GM23338 (cell line): ENCODE data around the gene SCAF4. TPM values are rescaled to one million over a fixed set of nuclear protein-coding genes. Genes with fewer than 3 reads are reported as not detected.

ENCODE experiments used
- ATAC-seq: fragments of 200-7000 bp; cut with Tn5 transposase; 3 replicates; pipeline ENCODE4 v1.9.1; 2020
- DNase-seq: peaks from one replicate; pipeline ENCODE4 v3.0.0-alpha.2; 2015; ENCODE audit warnings: low spot score
- H2AFZ ChIP-seq: fragments of 200-600 bp; sonication (generic); 2 replicates; pipeline ENCODE4 v1.8.0; 2016; ENCODE audit warnings: antibody characterized with exemption, mild to moderate bottlenecking, moderate library complexity
- H3F3A ChIP-seq: fragments of 200-600 bp; sonication (generic); replicated peaks from 2 replicates; pipeline ENCODE4 v1.8.0; 2017; ENCODE audit warnings: antibody characterized with exemption, mixed run types, low read depth
- H3K27ac ChIP-seq: fragments of 200-600 bp; sonication (generic); 2 replicates; pipeline ENCODE4 v1.6.1; 2016; ENCODE audit warnings: low read depth
- H3K27me3 ChIP-seq: fragments of 200-600 bp; sonication (generic); 2 replicates; pipeline ENCODE4 v1.8.0; 2016; ENCODE audit warnings: mild to moderate bottlenecking, mixed run types, moderate library complexity; ENCODE audit not compliant: insufficient read depth
- H3K36me3 ChIP-seq: fragments of 200-600 bp; sonication (generic); 2 replicates; pipeline ENCODE4 v1.8.0; 2016; ENCODE audit warnings: mild to moderate bottlenecking; ENCODE audit not compliant: insufficient read depth
- H3K4me1 ChIP-seq: fragments of 200-600 bp; sonication (generic); 2 replicates; pipeline ENCODE4 v1.8.0; 2016; ENCODE audit warnings: mild to moderate bottlenecking, moderate library complexity; ENCODE audit not compliant: insufficient read depth
- H3K4me2 ChIP-seq: fragments of 200-600 bp; sonication (generic); 2 replicates; pipeline ENCODE4 v1.7.1; 2017; ENCODE audit warnings: mixed run types
- H3K4me3 ChIP-seq: fragments of 200-600 bp; sonication (generic); 2 replicates; pipeline ENCODE4 v1.6.1; 2016; ENCODE audit warnings: mixed run types
- H3K79me2 ChIP-seq: fragments of 200-600 bp; sonication (generic); replicated peaks from 2 replicates; pipeline ENCODE4 v1.8.0; 2017; ENCODE audit warnings: mild to moderate bottlenecking; ENCODE audit not compliant: insufficient read depth
- H3K9me2 ChIP-seq: fragments of 200-600 bp; sonication (generic); 2 replicates; pipeline ENCODE4 v1.8.0; 2017; ENCODE audit not compliant: insufficient read depth
- H4K20me1 ChIP-seq: fragments of 200-600 bp; sonication (generic); replicated peaks from 2 replicates; pipeline ENCODE4 v1.8.0; 2017; ENCODE audit warnings: mild to moderate bottlenecking; ENCODE audit not compliant: insufficient read depth
- H3K27ac Mint-ChIP-seq: 2 replicates; pipeline ENCODE4 v1.8.0; 2020; ENCODE audit warnings: inconsistent platforms, mild to moderate bottlenecking, moderate library complexity, mixed read lengths
- H3K27me3 Mint-ChIP-seq: 3 replicates; pipeline ENCODE4 v1.8.0; 2022; ENCODE audit warnings: low read depth, mild to moderate bottlenecking, moderate library complexity, mixed read lengths, inconsistent platforms; ENCODE audit not compliant: insufficient read depth, poor library complexity
- H3K36me3 Mint-ChIP-seq: 3 replicates; pipeline ENCODE4 v1.8.0; 2021; ENCODE audit warnings: low read depth, mild to moderate bottlenecking, inconsistent platforms, moderate library complexity, mixed read lengths
- H3K4me1 Mint-ChIP-seq: 3 replicates; pipeline ENCODE4 v1.8.0; 2020; ENCODE audit warnings: mild to moderate bottlenecking, inconsistent platforms, mixed read lengths
- H3K4me3 Mint-ChIP-seq: 3 replicates; pipeline ENCODE4 v1.8.0; 2021; ENCODE audit warnings: moderate library complexity, mild to moderate bottlenecking, inconsistent platforms, mixed read lengths
- H3K9me3 Mint-ChIP-seq: 3 replicates; pipeline ENCODE4 v1.8.0; 2020; ENCODE audit warnings: moderate library complexity, mild to moderate bottlenecking, inconsistent platforms, mixed read lengths
- EZH2 ChIP-seq: fragments of 200-600 bp; sonication (generic); IDR thresholded peaks from one replicate; pipeline ENCODE4 v1.8.0; 2017; ENCODE audit warnings: antibody characterized with exemption, mild to moderate bottlenecking, low read depth; ENCODE audit not compliant: unreplicated experiment
- JUNB ChIP-seq: IDR thresholded peaks from one replicate; pipeline ENCODE4 v1.6.1; 2016; ENCODE audit warnings: antibody characterized with exemption; ENCODE audit not compliant: unreplicated experiment
- ZNF114 ChIP-seq: fragments of 250-450 bp; sonication (Bioruptor Pico); IDR thresholded peaks from 2 replicates; pipeline ENCODE4 v1.5.0; 2020; ENCODE audit warnings: mild to moderate bottlenecking, moderate library complexity
- ZNF331 ChIP-seq: fragments of 250-450 bp; sonication (Bioruptor Pico); IDR thresholded peaks from 2 replicates; pipeline ENCODE4 v1.5.0; 2020; ENCODE audit warnings: low read depth, mild to moderate bottlenecking, moderate library complexity
- polyA plus RNA-seq: library from polyadenylated mRNA; unstranded; fragments of >200 nt; fragmentation: Nextera tagmentation; extraction: Ambion mirVana; gene quantifications from 2 replicates; pipeline ENCODE4 v1.2.1, GENCODE V29; 2016
- total RNA-seq: library from RNA; depleted of rRNA; stranded (reverse); fragments of >200 nt; shearing (Covaris generic); gene quantifications from 2 replicates; pipeline ENCODE4 v1.2.3, GENCODE V29; 2014
- TF ChIP-seq, protein P1 (sequence below), 2 experiments: fragments of 200-600 bp in 1 of 2; sonication (generic) in 1 of 2; conservative IDR thresholded peaks; 2 replicates each; pipeline versions ENCODE4 v1.5.1 to v1.6.1; 2016 to 2017; ENCODE audit warnings: antibody characterized with exemption in 2 of 2, low read depth in 2 of 2, mild to moderate bottlenecking in 2 of 2, moderate library complexity in 1 of 2
- TF ChIP-seq, protein P2 (sequence below): fragments of 250-450 bp; sonication (Bioruptor Pico); IDR thresholded peaks from 2 replicates; pipeline ENCODE4 v1.5.0; 2020; ENCODE audit warnings: mild to moderate bottlenecking, moderate library complexity

SCAF4 gene
- total and polyA plus RNA-seq, 2 experiments from 2014 or later = 29.7 to 45.8 TPM

DNA sequence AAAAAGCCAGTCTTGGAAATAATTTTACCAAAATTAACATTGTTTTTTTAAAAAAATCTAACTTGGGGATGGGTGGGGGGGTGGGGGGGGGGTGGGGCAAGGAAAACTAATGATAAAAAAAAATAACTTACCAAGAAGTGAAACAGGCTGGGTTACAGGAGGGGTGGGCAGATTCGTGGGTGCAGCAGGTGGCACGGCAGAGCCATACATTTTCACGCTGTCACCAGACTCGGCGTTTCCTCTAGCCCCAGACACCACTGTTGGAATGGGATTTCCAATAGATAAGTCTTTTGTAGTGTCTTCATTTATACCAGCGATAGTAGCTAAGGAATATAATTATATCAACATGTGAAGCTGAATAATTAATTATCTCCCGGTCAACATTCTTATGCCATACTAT lies 47.0 kb downstream of the SCAF4 start:
- no peaks in the 10 kb centered on the region for H3K9me2 ChIP-seq
- H3K27ac ChIP-seq = no peak overlapping the region
- H3K79me2 ChIP-seq = peaks cover 21% of the 10 kb centered on the region
- H3K36me3 Mint-ChIP-seq = peaks cover 80% of the 10 kb centered on the region
- no peak overlapping the region for H3K4me3 Mint-ChIP-seq
- H2AFZ ChIP-seq = no peak overlapping the region
- no peak for ATAC-seq
- H3K27me3 Mint-ChIP-seq = peaks cover 6% of the 10 kb centered on the region
- H3K27me3 ChIP-seq = no peaks in the 10 kb centered on the region
- no peak overlapping the region for H3K27ac Mint-ChIP-seq
- H3K36me3 ChIP-seq = peaks cover 47% of the 10 kb centered on the region
- peaks cover 6% of the 10 kb centered on the region for H4K20me1 ChIP-seq
- no peak for DNase-seq
- no peaks in the 10 kb centered on the region for H3K4me1 ChIP-seq
- no peaks in the 10 kb centered on the region for H3F3A ChIP-seq
- H3K9me3 Mint-ChIP-seq = no peaks in the 10 kb centered on the region
- H3K4me1 Mint-ChIP-seq = no peaks in the 10 kb centered on the region
- H3K4me2 ChIP-seq = no peak overlapping the region
- H3K4me3 ChIP-seq = no peak overlapping the region
- no peak for TF ChIP-seq JUNB

DNA sequence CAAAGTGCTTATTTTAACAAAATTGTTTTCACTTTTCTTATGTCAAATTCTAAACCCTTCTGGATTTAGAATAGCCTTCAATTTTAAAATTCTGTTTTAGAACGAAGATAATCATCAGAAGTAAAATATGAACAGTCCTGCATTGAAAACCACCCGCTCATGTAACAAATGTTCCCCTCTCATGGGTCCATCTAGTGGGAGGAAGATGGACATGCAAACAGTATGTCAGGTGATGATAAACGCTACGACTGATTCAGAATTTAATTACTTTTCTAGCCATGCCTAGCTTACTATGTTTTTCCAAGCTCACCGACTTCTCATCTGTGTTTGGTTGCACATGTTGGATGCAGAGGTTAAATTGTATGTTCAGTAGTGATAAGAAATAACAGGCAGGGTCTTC lies 48.9 kb downstream of the SCAF4 start:
- H3K9me2 ChIP-seq = no peaks in the 10 kb centered on the region
- no peak overlapping the region for H3K27ac ChIP-seq
- no peaks in the 10 kb centered on the region for H3K4me1 ChIP-seq
- Mint-ChIP-seq H3K27ac (no peak overlapping the region), H3K4me1 (no peaks in the 10 kb centered on the region), H3K4me3 (no peak overlapping the region), H3K36me3 (peaks cover 66% of the 10 kb centered on the region), H3K27me3 (peaks cover 5% of the 10 kb centered on the region), H3K9me3 (no peaks in the 10 kb centered on the region)
- no peaks in the 10 kb centered on the region; the same call in none of the 2 replicates for H4K20me1 ChIP-seq
- H3F3A ChIP-seq = no peaks in the 10 kb centered on the region
- TF ChIP-seq ZNF331 (no peak), EZH2 (no peak)
- TF ChIP-seq, protein P1, sequence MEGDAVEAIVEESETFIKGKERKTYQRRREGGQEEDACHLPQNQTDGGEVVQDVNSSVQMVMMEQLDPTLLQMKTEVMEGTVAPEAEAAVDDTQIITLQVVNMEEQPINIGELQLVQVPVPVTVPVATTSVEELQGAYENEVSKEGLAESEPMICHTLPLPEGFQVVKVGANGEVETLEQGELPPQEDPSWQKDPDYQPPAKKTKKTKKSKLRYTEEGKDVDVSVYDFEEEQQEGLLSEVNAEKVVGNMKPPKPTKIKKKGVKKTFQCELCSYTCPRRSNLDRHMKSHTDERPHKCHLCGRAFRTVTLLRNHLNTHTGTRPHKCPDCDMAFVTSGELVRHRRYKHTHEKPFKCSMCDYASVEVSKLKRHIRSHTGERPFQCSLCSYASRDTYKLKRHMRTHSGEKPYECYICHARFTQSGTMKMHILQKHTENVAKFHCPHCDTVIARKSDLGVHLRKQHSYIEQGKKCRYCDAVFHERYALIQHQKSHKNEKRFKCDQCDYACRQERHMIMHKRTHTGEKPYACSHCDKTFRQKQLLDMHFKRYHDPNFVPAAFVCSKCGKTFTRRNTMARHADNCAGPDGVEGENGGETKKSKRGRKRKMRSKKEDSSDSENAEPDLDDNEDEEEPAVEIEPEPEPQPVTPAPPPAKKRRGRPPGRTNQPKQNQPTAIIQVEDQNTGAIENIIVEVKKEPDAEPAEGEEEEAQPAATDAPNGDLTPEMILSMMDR (conservative IDR thresholded peaks at IDR 0.05; ENCODE audit: low read depth in 2 of 2) = peak in 1 of 2 experiments; percentile 35; a peak in 2 of 4 replicates
- DNase-seq (no peak), ATAC-seq (no peak)
- H2AFZ ChIP-seq = no peak overlapping the region
- no peak overlapping the region for H3K4me3 ChIP-seq
- H3K27me3 ChIP-seq = no peaks in the 10 kb centered on the region
- no peak overlapping the region for H3K4me2 ChIP-seq
- peaks cover 14% of the 10 kb centered on the region for H3K79me2 ChIP-seq
- peaks cover 41% of the 10 kb centered on the region for H3K36me3 ChIP-seq

DNA sequence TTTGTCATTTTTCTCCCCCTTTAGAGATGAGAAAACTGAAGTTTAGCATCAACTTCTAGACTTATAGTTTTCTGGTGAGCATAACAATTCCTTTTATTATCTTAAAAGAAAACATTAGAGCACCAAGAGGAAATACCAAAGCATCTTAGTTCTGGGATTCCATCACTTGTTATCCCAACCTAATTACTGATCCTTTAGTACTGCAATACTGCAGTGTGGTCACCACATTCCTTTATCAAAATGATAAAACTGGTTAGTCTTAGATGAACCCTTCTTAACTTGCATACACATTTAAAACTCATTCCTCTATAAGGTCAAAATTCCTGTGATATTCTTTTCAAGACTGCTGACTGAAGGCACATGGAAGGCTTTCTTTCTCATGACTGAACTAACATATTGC lies 49.3 kb downstream of the SCAF4 start:
- H3F3A ChIP-seq = no peaks in the 10 kb centered on the region
- H3K27ac Mint-ChIP-seq = no peak overlapping the region
- no peak overlapping the region for H3K27ac ChIP-seq
- DNase-seq (no peak), ATAC-seq (no peak)
- peaks cover 40% of the 10 kb centered on the region for H3K36me3 ChIP-seq
- H3K27me3 ChIP-seq = no peaks in the 10 kb centered on the region
- H3K9me2 ChIP-seq = no peaks in the 10 kb centered on the region
- H2AFZ ChIP-seq = no peak overlapping the region
- H3K79me2 ChIP-seq = peaks cover 14% of the 10 kb centered on the region
- no peak overlapping the region for H3K4me2 ChIP-seq
- H3K27me3 Mint-ChIP-seq = peaks cover 5% of the 10 kb centered on the region
- H3K36me3 Mint-ChIP-seq = peaks cover 63% of the 10 kb centered on the region
- H3K9me3 Mint-ChIP-seq = no peaks in the 10 kb centered on the region
- no peak overlapping the region for H3K4me3 ChIP-seq
- H3K4me1 Mint-ChIP-seq = no peaks in the 10 kb centered on the region
- H3K4me1 ChIP-seq = no peaks in the 10 kb centered on the region
- no peaks in the 10 kb centered on the region; the same call in none of the 2 replicates for H4K20me1 ChIP-seq
- no peak overlapping the region for H3K4me3 Mint-ChIP-seq
- TF ChIP-seq JUNB (no peak), ZNF114 (CRISPR knock-in tag) (no peak)
- TF ChIP-seq, protein P2, sequence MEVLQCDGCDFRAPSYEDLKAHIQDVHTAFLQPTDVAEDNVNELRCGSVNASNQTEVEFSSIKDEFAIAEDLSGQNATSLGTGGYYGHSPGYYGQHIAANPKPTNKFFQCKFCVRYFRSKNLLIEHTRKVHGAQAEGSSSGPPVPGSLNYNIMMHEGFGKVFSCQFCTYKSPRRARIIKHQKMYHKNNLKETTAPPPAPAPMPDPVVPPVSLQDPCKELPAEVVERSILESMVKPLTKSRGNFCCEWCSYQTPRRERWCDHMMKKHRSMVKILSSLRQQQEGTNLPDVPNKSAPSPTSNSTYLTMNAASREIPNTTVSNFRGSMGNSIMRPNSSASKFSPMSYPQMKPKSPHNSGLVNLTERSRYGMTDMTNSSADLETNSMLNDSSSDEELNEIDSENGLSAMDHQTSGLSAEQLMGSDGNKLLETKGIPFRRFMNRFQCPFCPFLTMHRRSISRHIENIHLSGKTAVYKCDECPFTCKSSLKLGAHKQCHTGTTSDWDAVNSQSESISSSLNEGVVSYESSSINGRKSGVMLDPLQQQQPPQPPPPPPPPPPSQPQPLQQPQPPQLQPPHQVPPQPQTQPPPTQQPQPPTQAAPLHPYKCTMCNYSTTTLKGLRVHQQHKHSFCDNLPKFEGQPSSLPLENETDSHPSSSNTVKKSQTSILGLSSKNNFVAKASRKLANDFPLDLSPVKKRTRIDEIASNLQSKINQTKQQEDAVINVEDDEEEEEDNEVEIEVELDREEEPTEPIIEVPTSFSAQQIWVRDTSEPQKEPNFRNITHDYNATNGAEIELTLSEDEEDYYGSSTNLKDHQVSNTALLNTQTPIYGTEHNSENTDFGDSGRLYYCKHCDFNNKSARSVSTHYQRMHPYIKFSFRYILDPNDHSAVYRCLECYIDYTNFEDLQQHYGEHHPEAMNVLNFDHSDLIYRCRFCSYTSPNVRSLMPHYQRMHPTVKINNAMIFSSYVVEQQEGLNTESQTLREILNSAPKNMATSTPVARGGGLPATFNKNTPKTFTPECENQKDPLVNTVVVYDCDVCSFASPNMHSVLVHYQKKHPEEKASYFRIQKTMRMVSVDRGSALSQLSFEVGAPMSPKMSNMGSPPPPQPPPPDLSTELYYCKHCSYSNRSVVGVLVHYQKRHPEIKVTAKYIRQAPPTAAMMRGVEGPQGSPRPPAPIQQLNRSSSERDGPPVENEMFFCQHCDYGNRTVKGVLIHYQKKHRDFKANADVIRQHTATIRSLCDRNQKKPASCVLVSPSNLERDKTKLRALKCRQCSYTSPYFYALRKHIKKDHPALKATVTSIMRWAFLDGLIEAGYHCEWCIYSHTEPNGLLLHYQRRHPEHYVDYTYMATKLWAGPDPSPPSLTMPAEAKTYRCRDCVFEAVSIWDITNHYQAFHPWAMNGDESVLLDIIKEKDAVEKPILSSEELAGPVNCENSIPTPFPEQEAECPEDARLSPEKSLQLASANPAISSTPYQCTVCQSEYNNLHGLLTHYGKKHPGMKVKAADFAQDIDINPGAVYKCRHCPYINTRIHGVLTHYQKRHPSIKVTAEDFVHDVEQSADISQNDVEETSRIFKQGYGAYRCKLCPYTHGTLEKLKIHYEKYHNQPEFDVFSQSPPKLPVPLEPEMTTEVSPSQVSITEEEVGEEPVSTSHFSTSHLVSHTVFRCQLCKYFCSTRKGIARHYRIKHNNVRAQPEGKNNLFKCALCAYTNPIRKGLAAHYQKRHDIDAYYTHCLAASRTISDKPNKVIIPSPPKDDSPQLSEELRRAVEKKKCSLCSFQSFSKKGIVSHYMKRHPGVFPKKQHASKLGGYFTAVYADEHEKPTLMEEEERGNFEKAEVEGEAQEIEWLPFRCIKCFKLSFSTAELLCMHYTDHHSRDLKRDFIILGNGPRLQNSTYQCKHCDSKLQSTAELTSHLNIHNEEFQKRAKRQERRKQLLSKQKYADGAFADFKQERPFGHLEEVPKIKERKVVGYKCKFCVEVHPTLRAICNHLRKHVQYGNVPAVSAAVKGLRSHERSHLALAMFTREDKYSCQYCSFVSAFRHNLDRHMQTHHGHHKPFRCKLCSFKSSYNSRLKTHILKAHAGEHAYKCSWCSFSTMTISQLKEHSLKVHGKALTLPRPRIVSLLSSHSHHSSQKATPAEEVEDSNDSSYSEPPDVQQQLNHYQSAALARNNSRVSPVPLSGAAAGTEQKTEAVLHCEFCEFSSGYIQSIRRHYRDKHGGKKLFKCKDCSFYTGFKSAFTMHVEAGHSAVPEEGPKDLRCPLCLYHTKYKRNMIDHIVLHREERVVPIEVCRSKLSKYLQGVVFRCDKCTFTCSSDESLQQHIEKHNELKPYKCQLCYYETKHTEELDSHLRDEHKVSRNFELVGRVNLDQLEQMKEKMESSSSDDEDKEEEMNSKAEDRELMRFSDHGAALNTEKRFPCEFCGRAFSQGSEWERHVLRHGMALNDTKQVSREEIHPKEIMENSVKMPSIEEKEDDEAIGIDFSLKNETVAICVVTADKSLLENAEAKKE = no peak
- TF ChIP-seq, protein P1 (conservative IDR thresholded peaks at IDR 0.05; ENCODE audit: low read depth in 2 of 2) = no peak
